ENCODE results near the gene GOSR2. TPM values are rescaled to one million over a fixed set of nuclear protein-coding genes. Genes with fewer than 3 reads are reported as not detected.

GOSR2 gene
- total and polyA plus RNA-seq, 2 of the 8 experiments (the other 6 are each of a cell fraction or from before 2014, with no cell fraction given), result 28.2 to 36.2 TPM

GRCh38 chr17:46960152-46960551, 37.2 kb downstream of the GOSR2 start:
- Histone ChIP-seq H3K23ac (ENCODE audit: insufficient read length) (no peak overlapping the region), H3K4me1 (replicated peaks in 1 of 4; ENCODE audit: control insufficient read depth in 3 of 4, insufficient read depth in 4 of 4, low read length in 3 of 4) (no peaks in the 10 kb centered on the region), H4K91ac (replicated peaks; ENCODE audit: insufficient read length, low read length) (no peak overlapping the region), H3K36me3 (ENCODE audit: control insufficient read depth in 2 of 4, insufficient read depth in 4 of 4, low read length in 3 of 4) (peaks cover 0 to 3% (median 1%) of the 10 kb centered on the region in 4 experiments; a peak in 1 of 8 replicates), H4K5ac (ENCODE audit: insufficient read length, low read depth, low read length) (no peak overlapping the region), H2BK120ac (replicated peaks; ENCODE audit: low read depth, low read length) (no peak overlapping the region), H4K8ac (ENCODE audit: extremely low read depth, insufficient read depth, low read length) (no peak overlapping the region), H3K27me3 (replicated peaks in 1 of 4; ENCODE audit: control insufficient read depth in 3 of 4, extremely low read depth in 1 of 4, insufficient read depth in 3 of 4, low read length in 3 of 4) (peaks cover 0 to 2% (median 0%) of the 10 kb centered on the region in 4 experiments; a peak in 1 of 7 replicates), H3K4me3 (ENCODE audit: extremely low read depth in 1 of 4, insufficient read depth in 2 of 4, low read depth in 3 of 4, low read length in 4 of 4) (no peak overlapping the region), H3K4ac (replicated peaks; ENCODE audit: insufficient read length, low read depth, low read length) (no peak overlapping the region), H3K18ac (ENCODE audit: extremely low read depth, low read length) (no peak overlapping the region), H3K27ac (ENCODE audit: low read depth, low read length) (no peak overlapping the region), H3K4me2 (ENCODE audit: insufficient read depth in 1 of 2, low read depth in 2 of 2, low read length in 2 of 2) (no peak overlapping the region), H3K9ac (replicated peaks in 1 of 4; ENCODE audit: extremely low read depth in 1 of 4, low read depth in 3 of 4, low read length in 3 of 4) (no peak overlapping the region), H2AK5ac (ENCODE audit: low read depth, low read length) (no peak overlapping the region), H3K79me1 (ENCODE audit: low read depth, low read length) (no peaks in the 10 kb centered on the region), H2BK20ac (ENCODE audit: low read length) (no peak overlapping the region), H2BK5ac (ENCODE audit: low read depth, low read length) (no peak overlapping the region), H3K14ac (ENCODE audit: insufficient read length) (no peak overlapping the region), H2BK12ac (ENCODE audit: low read depth, low read length) (no peak overlapping the region), H3K79me2 (ENCODE audit: control insufficient read depth in 1 of 2, insufficient read depth in 2 of 2, low read length in 2 of 2) (no peaks in the 10 kb centered on the region), H3K9me3 (ENCODE audit: insufficient read depth in 2 of 2, low read depth in 1 of 2, low read length in 1 of 2) (peaks cover 0 to 6% of the 10 kb centered on the region in 2 experiments; a peak in 3 of 4 replicates), H3K23me2 (ENCODE audit: low read depth, low read length) (no peaks in the 10 kb centered on the region), H4K20me1 (replicated peaks in 1 of 2; ENCODE audit: control insufficient read depth in 1 of 2, insufficient read depth in 2 of 2, low read length in 2 of 2) (peaks cover 0 to 1% of the 10 kb centered on the region in 2 experiments), H2BK15ac (ENCODE audit: low read length) (no peak overlapping the region), H3K56ac (replicated peaks; ENCODE audit: insufficient read length, low read depth, low read length) (no peak overlapping the region), H2AFZ (ENCODE audit: low read length) (no peak overlapping the region)
- FAIRE-seq (no peak), DNase-seq (ENCODE audit: low read depth in 1 of 2, low spot score in 2 of 2) (no peak)
- ChIA-PET CTCF (ENCODE audit: partially characterized antibody) (interaction anchor here (0.7 to 3.9 kb wide), 7 partner anchors 9 to 83 kb away, joined by 3 to 18 read pairs (median 6); no protein-coding TSS in a partner anchor), POLR2A (ENCODE audit: partially characterized antibody) (interaction anchor here (0.9 to 3.9 kb wide), 3 partner anchors 8 to 163 kb away, joined by 3 to 26 read pairs (median 5); no protein-coding TSS in a partner anchor)
- 44% methylated on average over 2 of the region's 2 CpGs; no CpG with 5 or more reads in 1 of the 2 experiments for WGBS, 2 experiments (ENCODE audit: extremely low coverage in 1 of 2, insufficient coverage in 1 of 2, insufficient read length in 1 of 2, insufficient replicate concordance in 2 of 2, low coverage in 1 of 2, low lambda C conversion rate in 2 of 2, missing lambda C conversion rate in 1 of 2)
- TF ChIP-seq RAD21 (IDR thresholded peaks at IDR 0.05 in 1 of 2, conservative IDR thresholded peaks at IDR 0.05 in 1 of 2; ENCODE audit: low read depth in 2 of 2, low read length in 2 of 2) (no peak), EGR1 (IDR thresholded peaks at IDR 0.05; ENCODE audit: borderline replicate concordance, low read depth, low read length) (no peak), HDAC6 (IDR thresholded peaks at IDR 0.05; ENCODE audit: low read depth, low read length) (no peak)
